Activated CD8-positive, alpha-beta memory T cell treated with anti-CD3 and anti-CD28 coated beads for 4 hours (primary cell): Measurements from ENCODE around the gene FNDC5.

ENCODE experiments used
- DNase-seq, 2 donors: peaks; one replicate each; pipeline ENCODE4 v3.0.0-alpha.2; 2020; ENCODE audit warnings: low read depth in 2 of 2

FNDC5 gene

DNA sequence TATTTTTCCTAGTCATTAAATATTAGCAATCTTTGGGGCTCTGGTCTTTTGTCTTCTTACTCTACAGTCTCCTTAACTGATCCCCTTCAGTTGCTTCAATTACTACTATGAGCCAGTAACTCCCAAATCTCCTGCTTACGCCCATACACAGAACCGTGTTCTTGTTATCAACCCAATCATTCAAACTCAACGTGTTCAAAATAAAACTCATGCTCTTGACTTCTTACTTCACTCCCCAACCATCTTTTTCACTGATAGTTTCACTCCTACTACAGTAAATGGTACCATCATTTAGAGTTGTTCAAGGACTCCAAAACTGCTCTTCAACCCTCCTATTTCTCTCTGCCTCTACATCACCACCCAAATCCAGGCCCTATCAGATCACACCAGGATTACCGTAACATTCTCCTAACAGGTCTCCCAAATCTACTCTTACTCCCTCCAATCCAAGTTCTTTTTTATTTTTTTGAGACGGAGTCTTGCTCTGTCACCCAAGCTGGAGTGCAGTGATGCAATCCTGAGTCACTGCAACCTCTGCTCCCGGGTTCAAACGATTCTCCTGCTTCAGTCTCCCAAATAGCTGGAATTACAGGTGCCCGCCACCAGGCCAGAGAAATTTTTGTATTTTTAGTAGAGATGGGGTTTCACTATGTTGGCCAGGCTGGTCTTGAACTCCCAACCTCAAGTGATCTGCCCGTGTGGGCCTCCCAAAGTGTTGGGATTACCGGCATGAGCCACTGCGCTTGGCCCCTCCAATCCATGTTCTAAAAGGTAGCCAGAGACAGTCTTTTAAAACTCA lies 56.6 kb downstream of the FNDC5 start:
- DNase-seq: no peak
